ENCODE measurements around the gene KDM6A.

- TF ChIP-seq CTCF (IDR thresholded peaks at IDR 0.05), result no peak
- no peak for TF ChIP-seq ZFX (IDR thresholded peaks at IDR 0.05; ENCODE audit: borderline replicate concordance)
Observed at GRCh38 chrX:45154033-45154360, 281.0 kb downstream of the KDM6A start.

Measured in 22Rv1 (cell line).